NAMALWA (cell line): ENCODE results near the gene IP6K1.
"Not testable (repeated sequence)": the region's sequence is repeated elsewhere in the genome, so short reads cannot be mapped to it uniquely, and the experiment has no call there.

Experiments used
- DNase-seq: peaks from one replicate; pipeline ENCODE4 v3.0.0-alpha.2; 2015; ENCODE audit warnings: low spot score

Gene IP6K1

GRCh38 chr3:49793486-49794085 lies 7.2 kb upstream of the IP6K1 start:
- no peak for DNase-seq

GRCh38 chr3:49792371-49793150 lies 6.2 kb upstream of the IP6K1 start:
- DNase-seq: no peak

- DNase-seq: no peak
Observed at GRCh38 chr3:49791571-49791970, 5.2 kb upstream of the IP6K1 start.

- DNase-seq: no peak
Observed at GRCh38 chr3:49790626-49791411, 4.5 kb upstream of the IP6K1 start.

- DNase-seq: no peak
Observed at GRCh38 chr3:49788056-49788455, 1.7 kb upstream of the IP6K1 start.

GRCh38 chr3:49787536-49787935 lies 1.2 kb upstream of the IP6K1 start:
- no peak for DNase-seq

- DNase-seq: no peak
Observed at GRCh38 chr3:49787182-49787464, 781 bp upstream of the IP6K1 start.

- DNase-seq: peak; percentile 35
Observed at GRCh38 chr3:49785565-49786356, 581 bp downstream of the IP6K1 start.

GRCh38 chr3:49782277-49782676 lies 4.1 kb downstream of the IP6K1 start:
- DNase-seq: not testable (repeated sequence)

GRCh38 chr3:49781415-49782199 lies 4.7 kb downstream of the IP6K1 start:
- no peak for DNase-seq

- not testable (repeated sequence) for DNase-seq
Observed at GRCh38 chr3:49780975-49781365, 5.4 kb downstream of the IP6K1 start.

GRCh38 chr3:49780080-49780974 lies 6.0 kb downstream of the IP6K1 start:
- no peak for DNase-seq

GRCh38 chr3:49779358-49780079 lies 6.8 kb downstream of the IP6K1 start:
- DNase-seq: no peak

- DNase-seq: not testable (repeated sequence)
Observed at GRCh38 chr3:49776101-49776500, 10.2 kb downstream of the IP6K1 start.

GRCh38 chr3:49775538-49775937 lies 10.8 kb downstream of the IP6K1 start:
- no peak for DNase-seq

- no peak for DNase-seq
Observed at GRCh38 chr3:49772703-49773102, 13.6 kb downstream of the IP6K1 start.

- DNase-seq: no peak
Observed at GRCh38 chr3:49771340-49771938, 14.9 kb downstream of the IP6K1 start.

GRCh38 chr3:49769926-49770325 lies 16.4 kb downstream of the IP6K1 start:
- no peak for DNase-seq

GRCh38 chr3:49769286-49769915 lies 16.9 kb downstream of the IP6K1 start:
- DNase-seq: no peak
